Smooth muscle cell (in vitro differentiated cells): Measurements from ENCODE around the gene SETDB1. TPM values are rescaled to one million over a fixed set of nuclear protein-coding genes. Genes with fewer than 3 reads are reported as not detected.

Experiments used
- DNase-seq: peaks from one replicate; lab custom pipeline; 2025; ENCODE audit not compliant: unreplicated experiment; lab: John Stamatoyannopoulos, UW
- H2AFZ ChIP-seq: fragments of 200-600 bp; sonication (generic); 2 replicates; pipeline ENCODE4 v1.6.0; 2016; ENCODE audit warnings: antibody characterized with exemption, low read depth, mild to moderate bottlenecking
- H3F3A ChIP-seq: fragments of 200-600 bp; sonication (generic); 2 replicates; pipeline ENCODE4 v1.6.0; 2017; ENCODE audit warnings: antibody characterized with exemption, low read depth
- H3K27ac ChIP-seq: fragments of 200-600 bp; sonication (generic); 2 replicates; pipeline ENCODE4 v1.5.1; 2016; ENCODE audit warnings: low read depth, mild to moderate bottlenecking
- H3K27me3 ChIP-seq: fragments of 200-600 bp; sonication (generic); 2 replicates; pipeline ENCODE4 v1.6.1; 2016; ENCODE audit warnings: low read depth, mild to moderate bottlenecking
- H3K36me3 ChIP-seq: fragments of 200-600 bp; sonication (generic); 2 replicates; pipeline ENCODE4 v1.5.1; 2016; ENCODE audit warnings: low read depth
- H3K4me1 ChIP-seq: fragments of 200-600 bp; sonication (generic); 2 replicates; pipeline ENCODE4 v1.5.1; 2016; ENCODE audit warnings: low read depth
- H3K4me2 ChIP-seq: fragments of 200-600 bp; sonication (generic); 2 replicates; pipeline ENCODE4 v1.6.0; 2016; ENCODE audit warnings: mild to moderate bottlenecking
- H3K4me3 ChIP-seq: fragments of 200-600 bp; sonication (generic); 2 replicates; pipeline ENCODE4 v1.5.1; 2016; ENCODE audit warnings: mild to moderate bottlenecking
- H3K79me2 ChIP-seq: fragments of 200-600 bp; sonication (generic); 2 replicates; pipeline ENCODE4 v1.6.0; 2016; ENCODE audit warnings: low read depth, mild to moderate bottlenecking
- H3K9ac ChIP-seq: fragments of 200-600 bp; sonication (generic); 2 replicates; pipeline ENCODE4 v1.6.0; 2016; ENCODE audit warnings: low read depth
- H3K9me3 ChIP-seq: fragments of 200-600 bp; sonication (generic); replicated peaks from 2 replicates; pipeline ENCODE4 v1.5.1; 2016; ENCODE audit warnings: low read depth
- H4K20me1 ChIP-seq: fragments of 200-600 bp; sonication (generic); 2 replicates; pipeline ENCODE4 v1.6.0; 2016; ENCODE audit warnings: low read depth
- WGBS: methylation state at CpG from one replicate; pipeline ENCODE4 v1.1.7; 2016; ENCODE audit warnings: low lambda C conversion rate; 5-methylcytosine and 5-hydroxymethylcytosine counted together
- polyA plus RNA-seq: library from polyadenylated mRNA; unstranded; fragments of >200 nt; fragmentation: Nextera tagmentation; extraction: Ambion mirVana; gene quantifications from 2 replicates; pipeline ENCODE4 v1.2.1, GENCODE V29; 2016
- total RNA-seq: library from RNA; depleted of rRNA; stranded (reverse); fragments of >200 nt; gene quantifications from 2 replicates; pipeline ENCODE4 v1.2.3, GENCODE V29; 2014
- TF ChIP-seq, protein P1 (sequence below): fragments of 200-600 bp; sonication (generic); IDR thresholded peaks from 2 replicates; pipeline ENCODE4 v1.5.1; 2017; ENCODE audit warnings: borderline replicate concordance, mild to moderate bottlenecking, antibody characterized with exemption; ENCODE audit not compliant: insufficient read depth, poor library complexity, severe bottlenecking

The SETDB1 gene
- total and polyA plus RNA-seq, 2 experiments from 2014 or later, result 11.3 to 19.1 TPM

DNA sequence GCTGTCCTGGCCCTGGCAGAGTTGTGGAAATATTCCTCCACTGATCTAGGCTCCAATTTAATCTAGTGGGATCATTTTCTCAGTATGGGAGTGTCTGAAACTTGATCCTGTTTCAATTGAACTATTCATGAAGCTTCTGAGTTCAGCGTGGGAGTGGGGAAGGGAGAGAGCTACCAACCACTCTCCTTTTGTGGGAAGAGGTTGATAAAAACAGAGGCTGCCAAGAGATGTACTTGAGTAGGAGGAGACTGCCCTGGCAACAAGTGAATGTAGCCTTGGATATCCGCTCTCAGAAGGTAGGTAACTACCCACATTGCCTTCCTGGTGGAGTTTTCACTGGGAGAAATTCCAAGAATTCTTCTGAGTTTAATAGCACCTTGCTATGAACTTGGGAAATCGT is 39.1 kb upstream of the SETDB1 start, which contains the start of gene CTXND2:
Gene CTXND2 (plus strand): TSS at position 119 of the 400 bp plus-strand sequence. CDS start 25,179 bp downstream, outside the sequence.
- H3K9ac ChIP-seq, result no peak within 1 kb of the TSS
- no peaks in the 10 kb centered on the region for H3K79me2 ChIP-seq
- no peak within 1 kb of the TSS for H3K4me3 ChIP-seq
- no peak within 1 kb of the TSS for H2AFZ ChIP-seq
- H3K27me3 ChIP-seq, result no peaks in the 10 kb centered on the region
- peaks cover 2% of the 10 kb centered on the region for H3K4me1 ChIP-seq
- H3K36me3 ChIP-seq, result no peaks in the 10 kb centered on the region
- no peak within 1 kb of the TSS for H3K4me2 ChIP-seq
- no peak within 1 kb of the TSS for H3K27ac ChIP-seq
- H4K20me1 ChIP-seq, result no peaks in the 10 kb centered on the region
- TF ChIP-seq, protein P1, sequence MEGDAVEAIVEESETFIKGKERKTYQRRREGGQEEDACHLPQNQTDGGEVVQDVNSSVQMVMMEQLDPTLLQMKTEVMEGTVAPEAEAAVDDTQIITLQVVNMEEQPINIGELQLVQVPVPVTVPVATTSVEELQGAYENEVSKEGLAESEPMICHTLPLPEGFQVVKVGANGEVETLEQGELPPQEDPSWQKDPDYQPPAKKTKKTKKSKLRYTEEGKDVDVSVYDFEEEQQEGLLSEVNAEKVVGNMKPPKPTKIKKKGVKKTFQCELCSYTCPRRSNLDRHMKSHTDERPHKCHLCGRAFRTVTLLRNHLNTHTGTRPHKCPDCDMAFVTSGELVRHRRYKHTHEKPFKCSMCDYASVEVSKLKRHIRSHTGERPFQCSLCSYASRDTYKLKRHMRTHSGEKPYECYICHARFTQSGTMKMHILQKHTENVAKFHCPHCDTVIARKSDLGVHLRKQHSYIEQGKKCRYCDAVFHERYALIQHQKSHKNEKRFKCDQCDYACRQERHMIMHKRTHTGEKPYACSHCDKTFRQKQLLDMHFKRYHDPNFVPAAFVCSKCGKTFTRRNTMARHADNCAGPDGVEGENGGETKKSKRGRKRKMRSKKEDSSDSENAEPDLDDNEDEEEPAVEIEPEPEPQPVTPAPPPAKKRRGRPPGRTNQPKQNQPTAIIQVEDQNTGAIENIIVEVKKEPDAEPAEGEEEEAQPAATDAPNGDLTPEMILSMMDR, result no peak
- no peaks in the 10 kb centered on the region for H3K9me3 ChIP-seq
- WGBS, result 64% methylated on average over 3 of the region's 3 CpGs
- H3F3A ChIP-seq, result no peaks in the 10 kb centered on the region
- DNase-seq, result no peak

DNA sequence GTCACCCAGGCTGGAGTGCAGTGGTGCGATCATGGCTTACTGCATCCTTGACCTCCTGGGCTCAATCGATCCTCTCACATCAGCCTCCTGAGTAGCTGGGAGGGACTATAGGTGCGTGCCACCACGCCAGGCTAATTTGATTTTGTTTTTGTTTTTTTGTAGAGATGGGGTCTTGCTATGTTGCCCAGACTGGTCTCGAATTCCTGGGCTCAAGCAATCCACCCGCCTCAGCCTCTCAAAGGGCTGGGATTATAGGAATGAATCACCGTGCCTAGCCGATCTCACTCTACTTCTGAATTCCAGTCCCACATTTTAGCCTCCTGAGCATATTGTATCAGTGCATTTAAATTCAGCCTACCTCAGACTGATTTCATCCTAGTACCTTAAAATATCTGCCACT is 37.4 kb upstream of the SETDB1 start:
- no peaks in the 10 kb centered on the region for H3K4me1 ChIP-seq
- no peak for DNase-seq
- no peaks in the 10 kb centered on the region for H3K9me3 ChIP-seq
- H2AFZ ChIP-seq, result no peak overlapping the region
- no peaks in the 10 kb centered on the region for H4K20me1 ChIP-seq
- TF ChIP-seq, protein P1, result no peak
- H3K9ac ChIP-seq, result no peak overlapping the region
- no peaks in the 10 kb centered on the region for H3K27me3 ChIP-seq
- H3K27ac ChIP-seq, result no peak overlapping the region
- no peaks in the 10 kb centered on the region for H3K79me2 ChIP-seq
- H3F3A ChIP-seq, result no peaks in the 10 kb centered on the region
- WGBS, result 87% methylated on average over 8 of the region's 8 CpGs
- no peak overlapping the region for H3K4me2 ChIP-seq
- H3K4me3 ChIP-seq, result no peak overlapping the region
- H3K36me3 ChIP-seq, result no peaks in the 10 kb centered on the region

DNA sequence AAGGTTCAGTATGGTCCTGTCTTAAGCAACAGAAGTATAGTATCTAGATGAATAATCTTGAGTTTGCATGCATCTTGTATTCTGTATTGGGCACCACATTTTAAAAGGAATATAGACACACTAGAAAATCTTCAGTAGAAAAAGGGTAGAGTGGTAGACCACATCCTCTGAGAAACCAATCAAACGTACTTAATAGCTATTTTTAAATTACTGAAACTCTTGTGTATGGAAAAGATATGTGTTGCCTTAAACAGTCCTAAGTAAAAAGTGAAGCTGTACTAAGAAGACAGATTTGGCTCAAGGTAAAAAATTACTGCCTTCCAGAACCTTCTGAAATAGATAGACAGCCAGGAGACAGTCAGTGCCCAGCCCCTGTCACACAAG is 36.1 kb upstream of the SETDB1 start:
- no peaks in the 10 kb centered on the region for H3K36me3 ChIP-seq
- 80% methylated on average over 1 of the region's 1 CpG for WGBS
- no peaks in the 10 kb centered on the region for H4K20me1 ChIP-seq
- H3F3A ChIP-seq, result no peaks in the 10 kb centered on the region
- no peak overlapping the region for H3K4me3 ChIP-seq
- H3K9ac ChIP-seq, result no peak overlapping the region
- no peaks in the 10 kb centered on the region for H3K4me1 ChIP-seq
- H3K79me2 ChIP-seq, result no peaks in the 10 kb centered on the region
- no peak for DNase-seq
- H3K27ac ChIP-seq, result no peak overlapping the region
- H3K27me3 ChIP-seq, result no peaks in the 10 kb centered on the region
- no peaks in the 10 kb centered on the region for H3K9me3 ChIP-seq
- no peak overlapping the region for H3K4me2 ChIP-seq
- H2AFZ ChIP-seq, result no peak overlapping the region
- TF ChIP-seq, protein P1, result no peak

DNA sequence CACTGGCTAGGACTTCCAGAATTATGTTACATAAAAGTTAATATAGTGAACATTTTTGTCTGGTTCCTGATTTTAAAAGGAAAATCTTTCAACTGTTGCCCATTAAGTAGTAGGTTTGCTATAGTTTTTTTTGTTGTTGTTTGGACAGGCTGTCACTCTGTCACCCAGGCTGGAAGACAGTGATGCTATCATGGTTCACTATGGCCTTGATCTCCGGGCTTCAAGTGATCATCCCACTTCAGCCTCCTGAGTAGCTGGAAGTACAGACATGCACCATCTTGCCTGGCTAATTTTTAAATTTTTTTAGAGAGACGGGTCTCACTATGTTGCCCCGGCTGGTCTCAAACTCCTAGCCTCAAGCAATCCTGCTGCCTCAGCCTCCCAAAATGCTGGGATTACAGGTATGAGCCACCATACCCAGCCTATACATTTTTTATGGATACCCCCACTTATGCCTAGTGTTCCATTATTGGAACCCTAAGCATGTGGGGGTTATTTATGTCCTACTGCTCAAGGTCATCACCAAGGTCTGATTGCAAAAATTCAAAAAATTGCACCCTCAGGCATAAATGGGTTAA is 32.7 kb upstream of the SETDB1 start:
- WGBS, result 82% methylated on average over 3 of the region's 3 CpGs

More for the DNA sequence above, 32.7 kb upstream of the SETDB1 start:
- Histone ChIP-seq H3K36me3 (no peaks in the 10 kb centered on the region), H3K27me3 (no peaks in the 10 kb centered on the region), H3K4me3 (no peak overlapping the region), H3F3A (no peaks in the 10 kb centered on the region), H3K4me1 (no peaks in the 10 kb centered on the region), H4K20me1 (no peaks in the 10 kb centered on the region), H3K4me2 (no peak overlapping the region), H3K27ac (no peak overlapping the region), H3K79me2 (no peaks in the 10 kb centered on the region), H2AFZ (no peak overlapping the region), H3K9ac (no peak overlapping the region), H3K9me3 (no peaks in the 10 kb centered on the region)
- TF ChIP-seq, protein P1, result no peak
- no peak for DNase-seq
